ENCODE results near the gene SP3.
A peak's percentile ranks its signal among the peaks of the same experiment; 100 is the strongest.

Gene SP3

DNA sequence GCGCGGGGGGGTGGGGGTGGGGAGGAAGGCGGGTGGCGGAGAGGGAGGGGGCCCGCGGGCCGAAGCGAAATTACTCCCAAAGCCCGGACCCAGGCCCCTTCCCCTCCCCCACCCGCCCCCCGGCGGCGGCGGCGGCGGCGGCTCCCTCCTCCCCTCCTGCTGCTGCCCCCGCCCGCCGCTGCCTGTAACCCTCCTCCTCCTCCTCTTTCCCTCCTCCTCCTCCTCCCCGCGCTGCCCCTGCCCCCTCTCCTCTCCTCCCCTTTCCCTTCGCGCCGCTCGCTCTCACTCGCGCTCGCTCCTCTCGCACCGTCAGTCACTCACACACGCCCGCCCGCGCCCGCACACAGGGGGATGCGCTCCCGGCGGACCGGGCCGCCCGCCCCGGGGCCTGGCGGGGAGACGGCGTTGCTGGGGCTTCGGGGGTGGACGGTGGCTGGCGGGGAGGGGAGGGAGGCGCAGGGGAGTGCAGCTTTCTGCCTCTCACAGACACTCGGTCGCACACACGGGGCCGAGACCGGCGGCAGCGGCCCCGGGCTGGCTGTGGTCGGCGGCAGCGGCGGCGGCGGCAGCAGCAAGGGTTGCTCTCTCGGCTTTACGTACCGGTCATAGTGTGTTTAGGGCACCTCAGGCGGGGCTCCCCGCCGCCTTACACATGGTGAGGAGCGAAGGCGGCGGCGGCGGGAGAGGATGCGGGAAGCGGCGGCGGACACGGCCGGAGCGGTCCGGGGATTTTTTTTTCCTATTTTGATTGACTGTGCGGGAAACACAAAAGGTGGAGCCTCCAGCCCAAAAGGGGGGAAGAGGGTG is 405 bp downstream of the SP3 start:
- DNase-seq, result peak; percentile 81

DNA sequence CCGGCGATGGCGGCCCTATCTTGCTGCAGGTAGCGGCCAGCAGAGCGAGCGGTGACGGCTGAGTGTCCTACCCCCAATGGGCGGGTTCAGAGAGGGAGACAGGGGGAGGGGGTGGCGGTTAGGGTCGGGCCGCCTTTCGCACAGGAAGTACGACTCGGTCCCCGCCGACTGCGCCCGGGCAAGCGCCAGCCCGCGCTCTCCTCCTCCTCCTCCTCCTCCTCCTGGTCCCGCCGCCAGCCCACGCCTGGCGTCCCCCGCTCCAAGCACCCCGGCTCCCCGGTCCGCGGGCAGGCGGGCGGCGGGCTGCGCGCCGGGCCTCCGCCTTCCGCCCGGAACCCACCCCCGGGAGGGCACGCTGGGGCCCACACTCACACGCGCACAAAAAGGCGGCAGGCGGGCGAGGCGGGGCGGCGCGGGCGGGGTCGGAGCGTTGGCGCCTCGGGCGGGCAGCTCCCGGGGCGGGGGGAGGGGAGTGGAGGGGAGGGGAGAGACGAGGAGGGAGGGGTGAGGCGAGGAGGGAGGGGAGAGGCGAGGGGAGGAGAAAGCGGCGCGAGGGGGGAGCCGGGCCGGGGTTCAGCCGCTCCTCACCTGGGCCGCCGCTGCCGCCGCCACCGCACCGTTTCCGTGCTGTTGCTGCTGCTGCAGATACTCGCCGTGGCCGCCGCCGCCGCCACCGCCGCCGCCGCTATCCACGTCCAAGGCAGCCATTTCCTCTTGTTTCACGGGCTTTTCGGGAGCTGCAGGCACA is 1.2 kb downstream of the SP3 start:
- DNase-seq, result peak; percentile 82

DNA sequence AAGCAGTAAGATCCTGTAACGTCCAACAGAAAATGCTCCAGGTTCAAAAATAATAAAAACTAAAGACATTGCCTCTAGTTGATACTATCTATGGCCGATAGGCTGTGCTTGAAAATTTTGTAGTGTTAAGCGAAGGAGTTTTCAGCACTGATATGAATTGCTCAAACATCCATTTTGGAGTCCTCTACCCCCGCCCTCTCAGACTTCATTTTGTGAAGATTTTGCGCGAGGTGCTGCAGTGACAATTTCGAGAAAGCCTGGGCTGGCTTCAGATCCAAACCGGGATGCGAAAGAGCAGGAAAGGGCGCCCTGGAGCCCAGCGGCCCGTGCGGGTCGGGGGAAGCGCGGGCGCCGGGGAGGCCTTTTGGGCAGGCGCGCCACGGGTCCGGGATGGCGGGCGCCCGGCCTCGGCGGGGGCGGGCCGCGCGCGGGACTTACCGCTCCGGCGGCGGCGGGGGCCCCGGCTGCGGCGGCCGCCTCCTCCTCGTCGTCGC is 1.8 kb downstream of the SP3 start:
- peak; percentile 59 for DNase-seq

- no peak for DNase-seq
Measured at GRCh38 chr2:173962583-173963110, 2.5 kb downstream of the SP3 start.

DNA sequence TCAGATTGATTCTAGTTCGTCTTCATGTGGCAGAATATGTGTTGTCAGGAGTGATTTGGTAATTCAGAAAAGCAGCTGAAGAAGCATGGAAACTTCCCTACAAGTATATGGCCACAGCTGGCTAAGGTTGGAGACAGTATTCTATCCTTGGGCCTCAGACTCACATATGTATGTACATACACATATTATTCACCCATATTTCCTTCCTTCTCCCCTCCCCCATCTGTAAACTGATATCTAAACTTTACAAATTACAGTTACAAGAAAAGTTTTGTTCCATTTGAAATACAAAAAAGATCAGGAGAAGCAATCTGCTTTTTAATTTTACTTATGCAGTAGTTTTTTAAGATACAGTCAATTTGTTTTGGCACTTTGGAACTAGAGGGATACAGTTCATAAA is 3.1 kb downstream of the SP3 start:
- no peak for DNase-seq

DNA sequence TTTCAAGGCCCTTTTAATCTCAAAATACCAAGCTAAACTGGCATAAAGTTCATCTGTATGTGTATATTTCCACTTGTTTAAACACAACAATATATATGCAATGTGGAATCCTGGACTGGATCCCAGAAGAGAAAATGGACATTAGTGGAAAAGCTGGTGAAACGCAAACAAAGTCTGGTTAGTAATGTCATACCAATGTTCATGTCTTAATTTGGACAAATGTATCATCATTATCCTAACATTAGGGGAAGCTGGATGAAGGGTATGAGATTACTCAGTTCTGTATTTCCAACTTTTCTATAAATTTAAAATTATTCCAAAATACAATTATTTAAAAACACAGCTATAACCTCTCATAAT is 3.8 kb downstream of the SP3 start:
- DNase-seq, result no peak

GRCh38 chr2:173959909-173960308 is 5.3 kb downstream of the SP3 start:
- DNase-seq, result no peak

DNA sequence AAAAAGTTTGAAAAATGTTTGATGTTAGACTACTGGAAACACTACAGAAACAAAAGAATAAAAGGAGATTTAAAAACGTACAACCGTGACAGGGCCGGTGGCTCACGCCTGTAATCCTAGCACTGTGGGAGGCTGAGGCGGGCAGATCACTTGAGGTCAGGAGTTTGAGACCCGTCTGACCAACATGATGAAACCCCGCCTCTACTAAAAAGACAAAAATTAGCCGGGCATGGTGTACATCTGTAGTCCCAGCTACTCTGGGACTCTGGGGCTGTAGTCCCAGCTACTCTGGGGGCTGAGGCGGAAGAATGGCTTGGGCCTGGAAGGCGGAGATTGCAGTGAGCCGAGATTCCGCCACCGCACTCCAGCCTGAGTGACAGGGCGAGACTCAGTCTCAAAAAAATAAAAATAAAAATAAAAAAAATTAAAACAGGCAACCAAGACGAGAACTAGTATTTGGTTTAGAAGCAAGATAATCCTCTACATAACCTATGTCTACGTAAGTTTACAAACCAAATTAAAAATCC is 5.8 kb downstream of the SP3 start:
- no peak for DNase-seq

GRCh38 chr2:173958198-173958846 is 6.9 kb downstream of the SP3 start:
- DNase-seq, result no peak

GRCh38 chr2:173957517-173957916 is 7.7 kb downstream of the SP3 start:
- no peak for DNase-seq

DNA sequence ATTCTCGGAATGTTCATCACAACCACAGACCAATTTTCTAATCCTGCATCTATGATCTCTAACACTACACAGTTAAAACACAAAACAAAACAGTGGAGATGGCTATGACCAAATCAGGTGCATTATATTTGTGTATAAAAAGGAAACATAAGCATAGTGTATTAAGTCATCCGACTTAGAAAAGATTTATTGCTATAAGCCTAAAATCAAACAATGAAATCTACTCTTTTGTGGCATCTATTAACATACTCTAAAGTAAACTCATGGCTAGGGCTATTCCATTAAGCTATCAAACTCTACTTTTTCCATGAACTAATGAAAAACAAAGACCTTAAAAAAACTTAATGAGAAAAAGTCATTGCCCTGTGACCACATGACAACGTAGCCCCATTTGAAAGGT is 8.7 kb downstream of the SP3 start:
- DNase-seq, result no peak

DNA sequence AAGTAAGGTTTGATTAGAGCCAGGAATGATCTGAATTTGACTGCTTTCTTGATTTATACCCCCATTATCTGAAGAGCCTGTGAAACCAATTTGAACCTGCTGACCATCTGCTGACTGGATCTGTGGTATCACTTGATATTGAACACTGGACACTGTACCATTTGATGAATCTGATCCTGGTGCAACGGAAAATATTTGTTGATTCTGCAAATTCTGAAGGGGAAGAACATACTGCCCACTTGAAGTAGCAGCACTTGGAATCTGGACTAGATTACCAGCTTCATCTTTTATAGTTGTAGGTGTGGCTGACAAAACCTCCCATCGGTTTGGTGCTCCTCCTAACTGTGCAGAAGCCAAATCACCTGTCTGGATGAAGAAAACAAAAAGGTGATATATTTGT is 9.3 kb downstream of the SP3 start:
- DNase-seq, result no peak

- DNase-seq, result no peak
Measured at GRCh38 chr2:173955004-173955403, 10.2 kb downstream of the SP3 start.

DNA sequence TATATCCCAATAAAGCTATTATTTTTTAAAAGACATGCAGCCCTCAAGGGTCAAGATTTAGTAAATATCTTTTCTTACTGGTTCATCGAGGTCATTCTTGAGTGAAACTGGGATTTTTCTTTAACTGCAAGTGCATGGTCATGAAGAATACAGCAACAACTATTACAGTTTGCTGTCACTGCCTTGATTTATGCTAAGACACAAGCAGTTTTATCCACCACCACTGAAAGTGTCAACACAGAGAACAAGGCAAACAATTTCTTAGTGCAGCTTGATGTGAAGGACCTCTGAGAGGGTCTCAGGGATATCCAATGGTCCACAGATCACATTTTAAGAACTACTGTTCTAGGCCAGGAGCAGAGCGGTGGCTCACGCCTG is 12.1 kb downstream of the SP3 start:
- DNase-seq, result no peak

DNA sequence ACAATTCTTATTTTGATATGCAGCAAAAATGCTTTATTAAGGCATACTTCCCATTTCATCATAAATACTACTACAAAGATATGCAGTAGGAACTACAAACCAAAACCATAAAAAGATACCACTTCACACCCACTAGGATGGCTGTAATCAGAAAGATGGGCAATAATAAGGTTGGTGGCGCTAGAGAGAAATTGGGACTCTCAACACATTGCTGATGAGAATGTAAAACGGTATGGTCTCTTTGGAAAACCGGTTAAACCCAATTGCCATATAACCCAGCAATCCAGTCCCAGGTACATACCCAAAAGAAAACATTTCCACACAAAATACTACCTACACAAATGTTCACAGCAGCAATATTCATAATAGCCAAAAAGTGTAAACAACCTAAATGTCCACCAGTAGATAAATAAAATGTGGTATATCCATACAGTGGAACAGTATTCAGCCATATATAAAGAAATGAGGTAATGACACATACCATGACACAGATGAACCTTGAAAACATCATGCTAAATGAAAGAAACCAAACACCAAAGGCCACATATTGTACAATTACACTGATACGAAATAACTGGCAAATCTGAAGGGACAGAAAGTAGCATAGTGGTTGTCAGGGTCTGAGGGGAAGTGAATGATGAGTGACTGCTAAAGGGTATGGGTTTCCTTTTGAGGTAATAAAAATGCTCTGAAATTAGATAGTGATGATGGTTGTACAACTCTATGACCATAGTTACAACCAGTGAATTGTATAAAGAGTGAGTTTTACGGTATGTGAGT is 12.7 kb downstream of the SP3 start:
- no peak for DNase-seq

DNA sequence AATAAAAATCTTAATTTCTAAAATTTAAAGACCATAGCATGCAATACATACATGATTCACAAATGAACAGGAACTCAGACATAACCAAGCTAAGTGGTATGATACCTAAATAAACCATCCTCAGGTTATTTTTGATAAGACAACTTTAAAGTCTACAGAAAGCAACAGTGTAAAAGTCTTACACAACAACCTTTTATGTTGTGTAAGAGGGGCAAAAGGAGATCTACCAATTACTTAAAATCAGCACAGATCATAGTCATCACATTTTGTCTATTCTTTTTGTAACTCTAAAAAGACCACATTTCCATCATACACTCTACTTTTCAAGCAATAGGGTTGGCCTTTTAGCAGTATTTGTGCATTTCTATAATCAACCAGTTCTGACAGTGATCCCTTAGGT is 16.3 kb downstream of the SP3 start:
- no peak for DNase-seq

- DNase-seq, result no peak
Measured at GRCh38 chr2:173948198-173948597, 17.0 kb downstream of the SP3 start.

DNA sequence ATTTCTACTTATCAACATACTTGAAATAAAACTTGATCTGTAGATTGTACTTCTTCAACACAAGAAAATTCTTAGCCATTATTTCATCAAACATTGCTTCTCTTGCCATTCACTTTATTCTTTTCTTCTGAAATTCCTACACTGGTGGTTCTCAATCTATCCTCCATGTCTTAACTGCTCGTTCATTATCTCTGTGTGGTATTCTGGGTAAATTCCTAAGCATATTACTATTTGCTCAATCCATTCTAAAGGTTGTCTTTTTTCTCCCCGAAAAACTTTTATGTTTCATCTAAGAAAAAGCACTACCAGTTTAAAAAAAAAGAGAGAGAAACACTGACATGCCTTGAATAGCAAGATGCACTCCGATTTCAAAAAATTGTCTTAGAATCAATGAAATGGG is 18.0 kb downstream of the SP3 start:
- no peak for DNase-seq

GRCh38 chr2:173943738-173944137 is 21.4 kb downstream of the SP3 start:
- DNase-seq, result no peak

GRCh38 chr2:173942861-173943523 is 22.2 kb downstream of the SP3 start:
- DNase-seq, result no peak

- DNase-seq, result no peak
Measured at GRCh38 chr2:173941567-173941966, 23.6 kb downstream of the SP3 start.

Measured in NCI-H2029 (cell line).